ENCODE measurements around the gene TARBP1.
A peak's percentile ranks its signal among the peaks of the same experiment; 100 is the strongest.
"Not testable (repeated sequence)": the region's sequence is repeated elsewhere in the genome, so short reads cannot be mapped to it uniquely, and the experiment has no call there.

The TARBP1 gene

DNA sequence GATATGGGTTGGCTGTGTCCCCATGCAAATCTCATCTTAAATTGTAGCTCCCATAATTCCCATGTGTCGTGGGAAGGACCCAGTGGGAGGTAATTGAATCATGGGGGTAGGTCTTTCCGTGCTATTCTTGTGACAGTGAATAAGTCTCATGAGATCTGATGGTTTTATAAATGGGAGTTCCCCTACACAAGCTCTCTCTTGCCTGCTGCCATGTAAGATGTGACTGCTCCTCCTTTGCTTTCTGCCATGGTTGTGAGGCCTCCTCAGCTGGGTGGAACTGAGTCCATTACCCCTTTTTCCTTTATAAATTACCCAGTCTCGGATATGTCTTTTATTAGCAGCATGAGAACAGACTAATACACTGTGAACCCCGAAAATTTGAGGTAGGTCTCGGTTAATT is 25.3 kb upstream of the TARBP1 start:
- not testable (repeated sequence) for DNase-seq

DNA sequence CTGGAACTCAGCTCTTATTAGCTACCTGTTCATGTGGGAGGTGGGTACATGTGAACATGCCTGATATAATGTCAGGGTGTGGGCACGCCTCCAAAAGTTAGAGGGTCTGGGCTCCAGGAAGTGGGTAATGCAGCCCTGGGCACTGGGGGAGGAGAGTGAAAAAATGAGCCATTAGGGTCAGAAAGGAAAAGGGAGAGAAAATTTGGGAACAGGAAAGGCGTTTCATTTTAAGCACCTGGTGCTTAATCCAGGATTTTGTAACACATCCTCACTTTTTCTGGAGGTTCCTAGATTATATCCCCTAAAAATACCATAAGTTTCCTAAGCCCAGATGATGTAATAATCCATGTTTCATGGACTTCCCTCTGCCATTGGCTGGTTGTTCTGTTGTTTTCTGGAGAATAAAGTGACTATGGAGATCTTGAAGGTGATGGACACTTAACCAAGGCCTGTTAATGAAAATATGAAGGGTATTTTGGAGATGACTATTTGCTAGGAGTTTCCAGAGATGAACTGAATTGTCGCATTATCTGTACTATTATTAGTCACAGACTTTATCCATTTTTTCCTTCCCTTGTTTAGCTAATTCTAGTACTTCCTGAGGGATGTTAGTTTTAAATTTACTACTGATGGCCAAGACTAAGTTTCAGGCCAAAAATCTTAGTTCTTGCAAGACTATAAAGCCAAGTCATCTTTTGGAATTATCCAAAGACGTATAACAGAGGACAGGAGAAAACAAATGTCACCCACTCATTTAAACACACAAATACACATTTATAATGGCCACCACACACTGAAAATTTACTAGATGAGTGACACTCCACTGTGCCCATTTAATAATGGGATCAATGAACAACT is 24.4 kb upstream of the TARBP1 start:
- no peak for DNase-seq

DNA sequence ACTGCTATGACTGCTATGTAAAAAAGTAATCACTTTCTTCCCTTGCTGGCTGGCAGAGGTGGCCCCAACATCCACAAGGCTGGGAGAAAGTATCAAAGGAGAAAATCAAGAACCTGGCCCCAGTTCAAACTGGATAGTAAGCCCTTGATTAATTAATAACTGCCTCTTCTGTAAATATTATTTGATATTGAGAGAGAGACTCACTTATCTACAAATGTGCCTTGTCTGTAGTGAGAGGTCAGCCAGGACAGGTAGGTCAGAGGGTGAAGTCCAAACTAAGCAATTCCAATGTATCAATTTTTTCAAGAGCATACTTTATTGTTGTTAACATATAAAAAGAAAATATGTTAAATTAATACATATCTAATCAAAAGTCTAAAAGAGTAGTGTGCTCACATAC is 23.8 kb upstream of the TARBP1 start:
- DNase-seq, result no peak

DNA sequence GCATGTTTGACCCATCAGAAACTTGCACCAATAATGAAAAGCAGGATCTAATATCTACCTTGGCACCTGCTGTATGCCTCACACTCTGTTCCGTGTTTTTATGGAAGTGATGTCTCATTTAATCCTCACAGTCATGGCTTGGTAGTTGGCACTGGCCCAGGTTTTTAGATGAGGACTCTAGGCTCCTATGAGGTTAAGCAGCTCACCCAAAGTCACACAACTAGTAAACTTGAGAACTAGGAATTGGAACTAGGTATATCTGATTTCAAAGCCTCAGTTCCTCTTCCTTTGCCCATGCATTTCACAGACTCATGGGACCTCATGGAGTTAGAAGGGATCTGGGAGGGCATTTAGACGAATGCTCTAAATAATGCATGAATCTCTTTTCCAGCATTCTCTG is 21.3 kb upstream of the TARBP1 start:
- no peak for DNase-seq

DNA sequence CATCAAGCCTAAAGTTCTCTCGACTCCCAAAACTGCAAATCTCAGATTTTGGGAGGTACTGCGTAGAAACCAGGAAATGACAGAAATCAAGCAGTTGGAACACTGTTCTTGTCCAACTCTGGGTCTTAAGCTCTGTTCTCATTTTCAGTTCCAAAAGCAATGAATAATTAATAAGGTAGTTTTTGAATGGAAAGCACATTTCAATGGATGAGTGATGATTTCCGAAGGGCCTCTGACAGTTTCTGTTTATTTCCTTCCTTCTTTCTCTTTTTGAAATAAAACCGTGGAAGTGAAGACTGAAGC is 20.9 kb upstream of the TARBP1 start:
- DNase-seq, result no peak

DNA sequence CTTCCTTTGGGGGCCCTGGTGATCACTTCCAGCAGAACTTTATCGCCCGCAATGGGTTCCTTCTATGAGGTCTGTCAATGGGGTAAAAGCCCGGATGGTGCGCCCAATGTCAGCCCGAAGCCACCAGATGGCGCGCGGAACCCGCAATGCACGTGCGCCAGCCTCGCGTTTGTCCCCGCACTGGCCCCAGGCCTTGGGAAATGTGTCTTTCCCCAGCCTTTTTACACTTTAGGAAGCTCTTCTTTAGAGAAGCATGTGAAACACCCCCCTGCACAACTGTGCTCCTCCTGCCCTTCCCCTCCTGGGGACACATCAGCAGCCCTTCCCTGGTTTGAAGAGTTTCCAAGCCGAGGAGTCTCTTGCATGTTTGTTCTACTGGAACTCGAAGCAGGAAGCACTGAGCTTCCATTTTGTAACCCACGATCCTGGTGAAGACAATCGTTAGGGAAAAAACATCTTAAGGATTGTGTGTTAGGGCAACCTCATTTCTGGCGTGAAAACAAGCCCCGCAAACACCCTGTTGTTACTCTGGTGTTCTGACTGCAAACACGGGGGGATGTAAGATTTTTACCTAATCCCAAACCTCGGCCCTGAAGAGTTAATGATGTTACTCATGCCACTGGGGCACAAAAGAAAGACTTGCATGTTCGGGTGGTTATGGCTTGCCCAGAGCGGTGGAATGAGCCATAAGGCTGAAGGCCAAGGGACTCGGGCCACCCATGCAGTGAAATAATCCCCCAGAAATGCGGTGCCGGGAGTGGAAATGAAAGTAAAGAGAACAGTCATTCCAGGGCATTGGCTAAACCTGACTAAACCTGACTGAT is 20.4 kb upstream of the TARBP1 start:
- peak; percentile 68 to 72 for DNase-seq

DNA sequence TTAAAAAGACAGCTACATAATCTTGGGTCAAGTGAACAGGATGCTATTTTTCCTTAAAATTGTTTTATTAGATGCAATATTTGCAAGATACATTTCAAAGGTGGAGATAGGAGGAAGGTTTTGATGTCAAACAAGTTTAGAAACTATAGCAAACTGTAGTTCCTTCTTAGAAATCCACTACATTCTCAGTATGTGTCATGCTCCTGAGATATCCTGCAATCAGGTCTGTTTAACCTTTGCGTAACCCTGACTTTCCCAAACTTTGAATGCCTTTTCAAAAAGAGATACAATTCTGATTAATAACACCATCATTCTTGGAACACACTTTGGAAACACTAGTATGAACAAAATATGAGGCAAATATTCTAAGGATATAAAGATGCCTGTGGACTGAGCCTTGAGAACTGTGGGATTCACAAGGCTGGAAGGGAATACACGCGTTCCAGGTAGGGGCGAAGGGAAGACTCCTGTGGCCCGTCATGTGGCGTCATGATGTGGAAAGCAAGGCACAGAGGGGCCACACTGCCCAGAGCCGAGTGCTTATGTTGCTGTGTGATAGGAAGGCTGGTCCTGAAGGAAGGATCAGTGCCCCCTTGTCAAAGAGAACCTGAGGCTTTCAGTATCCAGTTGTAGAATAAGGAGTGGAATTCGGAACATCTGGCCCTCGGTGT is 19.6 kb upstream of the TARBP1 start:
- no peak for DNase-seq

DNA sequence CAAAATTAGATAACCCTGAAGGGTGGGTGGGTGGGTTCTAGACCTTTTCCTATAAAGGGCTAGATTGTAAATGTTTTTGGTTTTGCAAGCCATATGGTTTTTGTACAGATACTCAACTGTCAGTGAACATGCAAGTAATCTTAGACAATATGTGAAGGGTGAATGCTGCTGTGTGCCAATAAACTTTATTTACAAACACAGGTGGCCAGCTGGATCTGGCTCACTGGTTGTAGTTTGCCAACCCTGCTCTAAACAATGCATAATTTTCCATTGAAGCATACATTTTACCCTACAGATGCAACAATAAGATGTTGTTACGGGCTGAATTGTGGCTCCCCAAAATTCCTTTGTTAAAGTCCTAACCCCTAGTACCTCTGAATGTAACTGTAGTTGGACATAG is 18.6 kb upstream of the TARBP1 start:
- DNase-seq, result no peak

DNA sequence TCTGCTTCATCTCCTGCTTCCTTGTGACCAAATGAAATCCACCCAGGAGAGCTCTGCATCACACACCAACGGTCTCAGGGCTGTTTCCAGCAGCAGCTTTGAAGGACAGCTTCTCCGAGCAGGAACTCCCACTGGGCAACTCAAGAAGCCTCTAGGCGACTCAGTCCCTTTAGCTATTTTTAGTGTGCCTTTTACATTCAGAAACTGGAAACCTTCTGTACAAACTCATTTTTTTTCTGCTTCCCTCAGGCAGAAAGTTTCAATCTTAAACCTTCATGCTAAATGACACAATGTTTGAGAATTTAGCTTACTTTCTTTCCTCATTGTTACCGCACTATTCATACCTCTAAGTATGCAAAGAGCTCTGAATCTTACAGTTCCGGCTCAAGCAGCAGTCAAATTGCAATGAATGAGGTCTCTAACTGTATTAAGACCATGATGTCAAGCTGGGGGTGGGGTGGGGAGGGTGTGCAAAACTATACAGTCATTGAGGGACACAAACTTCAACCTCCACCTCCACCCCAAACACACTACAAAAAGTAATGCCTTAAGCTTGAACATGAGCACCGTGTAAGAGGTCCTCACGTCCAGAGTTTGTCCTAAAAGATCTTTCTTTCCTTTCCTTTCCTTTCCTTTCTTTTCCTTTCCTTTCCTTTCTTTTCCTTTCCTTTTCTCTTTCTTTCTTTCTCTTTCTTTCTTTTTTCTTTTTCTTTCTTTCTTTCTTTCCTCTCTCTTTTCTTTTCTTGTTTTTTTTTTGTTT is 16.4 kb upstream of the TARBP1 start:
- no peak for DNase-seq

DNA sequence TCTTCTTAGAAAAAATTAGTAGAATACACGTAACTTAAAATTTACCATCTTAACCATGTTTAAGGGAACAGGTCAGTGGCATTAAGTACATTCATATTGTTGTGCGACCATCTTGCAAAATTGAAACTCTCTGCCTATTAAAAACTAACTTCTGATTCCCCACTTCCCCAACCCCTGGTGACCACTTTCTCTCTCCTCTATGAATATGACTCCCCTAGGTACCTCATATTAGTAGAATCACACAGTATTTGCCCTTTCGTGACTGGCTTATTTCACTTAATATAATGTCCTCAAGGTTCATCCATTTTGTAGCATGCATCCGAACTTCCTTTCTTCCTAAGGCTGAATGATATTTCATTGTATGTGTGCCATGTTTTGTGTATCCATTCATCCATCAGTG is 15.1 kb upstream of the TARBP1 start:
- no peak for DNase-seq

DNA sequence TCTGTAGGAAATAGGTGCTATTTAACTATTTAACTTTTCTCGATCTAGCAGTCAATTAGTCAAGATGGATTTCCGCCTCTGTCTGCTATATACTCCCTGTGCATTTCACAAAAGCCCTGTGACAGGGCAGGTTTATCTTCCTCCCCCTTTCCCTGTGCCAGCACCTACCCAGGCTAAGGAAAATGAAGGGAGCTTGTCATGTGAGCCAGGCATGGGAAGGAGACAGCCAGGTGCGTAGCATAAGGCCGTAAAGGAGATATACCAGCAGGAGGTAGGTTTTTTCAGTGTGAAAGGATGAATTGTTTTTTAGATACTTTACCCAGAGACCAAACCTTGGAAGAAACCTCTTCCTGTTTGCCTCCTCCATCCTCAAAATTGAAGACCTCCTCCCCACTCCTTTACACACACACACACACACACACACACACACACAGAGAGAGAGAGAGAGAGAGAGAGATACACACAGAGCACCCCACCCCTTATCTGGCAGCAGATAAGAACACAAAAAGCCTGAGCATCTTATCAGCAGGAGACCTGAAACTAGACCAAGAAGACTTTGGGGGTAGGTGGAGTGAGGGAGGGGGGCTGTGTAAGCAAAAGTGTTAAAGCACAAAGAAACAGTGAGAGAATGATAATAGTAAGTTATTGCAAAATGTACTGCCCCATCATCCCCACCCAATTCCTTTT is 12.0 kb upstream of the TARBP1 start:
- DNase-seq, result no peak

DNA sequence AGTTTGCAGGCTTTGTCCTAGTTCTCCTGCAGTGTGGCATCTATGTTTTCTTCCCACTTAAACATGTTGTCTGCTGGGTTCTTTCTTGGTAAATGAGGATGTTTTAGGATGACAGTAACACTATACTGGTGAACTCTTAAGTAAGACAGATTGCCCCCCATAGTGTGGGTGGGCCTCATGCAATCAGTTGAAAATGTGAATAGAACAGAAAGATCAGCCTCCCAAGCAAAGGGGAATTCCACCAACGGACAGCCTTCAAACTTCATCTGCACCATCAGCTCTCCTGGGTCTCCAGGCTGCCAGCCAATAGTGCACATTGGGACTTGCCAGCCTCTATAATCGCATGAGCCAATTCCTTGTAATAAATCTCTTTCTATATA is 10.7 kb upstream of the TARBP1 start:
- DNase-seq, result no peak

DNA sequence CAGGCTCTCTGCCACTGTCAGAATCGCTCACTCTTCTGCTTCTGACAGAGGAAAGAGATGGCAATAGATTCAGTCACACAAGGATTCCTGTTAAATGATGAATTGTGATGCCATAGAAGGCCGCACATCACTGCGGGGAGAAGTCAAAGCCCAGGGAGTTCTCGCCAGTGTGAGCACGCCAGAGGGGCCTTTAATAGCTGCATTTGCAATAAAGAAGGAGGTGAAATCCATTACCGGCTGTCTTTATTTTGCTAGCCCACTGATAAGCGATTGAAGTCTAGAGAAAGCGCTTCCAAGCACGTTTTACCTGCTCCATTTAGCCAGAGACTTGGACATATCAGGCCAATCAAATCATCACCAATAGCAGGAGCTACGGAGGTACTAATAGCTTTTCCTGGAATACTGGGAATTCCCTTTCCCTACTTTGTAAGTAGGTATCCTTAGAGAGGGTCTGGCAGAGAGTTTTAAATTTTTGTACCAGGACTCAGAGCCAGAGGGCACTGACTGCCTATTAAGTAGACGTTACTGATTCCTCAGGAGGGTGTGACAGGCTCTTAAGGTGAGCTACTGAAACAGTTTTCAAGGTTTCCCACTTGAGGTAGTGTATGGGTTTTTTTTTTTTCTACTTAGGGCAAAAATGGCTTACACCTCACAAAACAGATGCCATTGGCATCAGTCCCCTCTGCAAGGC is 10.2 kb upstream of the TARBP1 start:
- no peak for DNase-seq

DNA sequence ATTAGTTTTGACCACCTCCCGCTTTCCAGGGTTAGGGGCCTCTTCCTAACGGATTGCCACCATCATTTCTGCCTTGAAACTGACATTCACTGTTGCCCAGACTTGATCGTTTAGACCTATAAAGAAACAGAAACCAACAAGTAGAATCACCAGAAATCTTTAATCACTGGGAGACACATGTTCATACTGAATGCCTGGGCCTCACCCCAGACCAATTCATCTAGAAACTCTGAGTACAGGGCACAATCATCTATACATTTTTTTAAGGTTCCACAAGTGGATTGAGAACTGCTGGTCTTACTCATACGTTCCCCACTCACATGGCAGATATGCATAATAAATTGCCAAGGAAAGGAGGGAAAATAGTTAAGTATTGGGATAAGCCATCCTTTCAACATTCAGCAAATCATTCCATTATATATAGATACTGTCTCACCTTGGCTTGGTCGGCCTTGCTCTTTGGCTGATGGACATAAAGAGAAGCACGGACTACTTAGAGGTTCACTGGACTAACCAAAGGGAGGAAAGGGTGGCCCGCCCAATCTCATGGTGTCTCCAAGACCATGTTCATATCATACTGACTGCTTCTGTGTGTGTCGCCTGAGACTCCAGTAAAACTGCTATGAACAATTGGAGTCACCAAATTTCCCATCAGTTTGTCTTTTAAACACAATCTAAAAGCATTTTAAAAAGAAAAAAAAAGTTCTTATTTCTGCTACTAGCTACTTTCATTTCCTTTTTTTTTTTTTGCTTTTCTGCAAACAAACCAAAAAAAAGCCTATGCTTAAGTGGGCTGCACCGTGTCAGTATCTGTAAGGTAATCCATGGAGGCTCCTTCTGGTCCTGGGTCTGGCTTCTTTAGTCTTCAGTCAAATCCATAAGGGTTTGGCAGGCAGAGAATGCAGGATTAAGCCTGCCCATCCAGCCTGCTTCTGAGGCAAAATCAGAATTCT is 9.4 kb upstream of the TARBP1 start:
- no peak for DNase-seq

DNA sequence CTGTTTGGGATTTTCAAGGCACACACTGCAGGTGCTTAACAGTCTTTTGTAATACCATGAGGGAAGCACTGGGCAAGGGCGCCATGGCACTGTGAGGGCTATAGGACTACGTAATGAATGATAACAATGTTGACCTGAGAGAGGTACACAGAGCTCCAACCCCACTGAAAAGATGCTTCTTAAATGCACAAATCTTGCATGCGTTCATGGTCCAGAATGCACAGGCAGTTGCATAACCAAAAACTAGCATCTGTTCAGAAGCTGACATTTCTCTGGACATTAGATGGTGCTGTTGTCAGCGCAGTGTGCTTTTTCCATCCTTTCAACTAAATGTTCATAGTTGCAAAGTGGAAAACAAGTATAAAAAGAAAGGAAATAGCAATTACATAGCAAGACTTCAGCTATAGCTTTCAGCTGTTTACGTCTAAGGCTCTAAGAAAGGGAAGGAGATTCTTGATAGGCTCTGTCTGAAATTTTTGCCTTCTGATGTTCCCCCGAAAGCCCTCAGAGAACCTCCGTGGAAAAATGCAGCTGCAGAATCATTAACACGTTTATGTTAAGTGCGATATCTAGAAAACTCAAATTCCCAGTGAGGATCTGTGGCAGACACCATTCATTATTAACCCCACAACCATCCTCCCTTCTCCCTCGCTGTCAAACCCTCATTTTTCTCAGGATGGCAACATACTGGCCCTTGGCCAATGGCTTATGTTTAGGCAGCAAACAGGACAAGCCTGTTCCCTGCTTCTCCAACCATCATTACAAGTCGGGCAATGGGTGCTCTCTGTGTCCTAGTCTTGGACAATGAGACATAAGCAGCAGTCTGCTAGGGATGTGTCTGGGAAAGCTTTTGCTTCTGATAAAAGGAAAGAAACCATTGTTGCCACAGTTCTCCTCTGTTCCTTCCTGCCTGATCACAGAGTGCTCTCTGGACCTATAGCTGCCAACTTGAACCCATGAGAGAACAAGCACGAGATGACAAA is 8.2 kb upstream of the TARBP1 start:
- DNase-seq, result peak; percentile 77 to 84

DNA sequence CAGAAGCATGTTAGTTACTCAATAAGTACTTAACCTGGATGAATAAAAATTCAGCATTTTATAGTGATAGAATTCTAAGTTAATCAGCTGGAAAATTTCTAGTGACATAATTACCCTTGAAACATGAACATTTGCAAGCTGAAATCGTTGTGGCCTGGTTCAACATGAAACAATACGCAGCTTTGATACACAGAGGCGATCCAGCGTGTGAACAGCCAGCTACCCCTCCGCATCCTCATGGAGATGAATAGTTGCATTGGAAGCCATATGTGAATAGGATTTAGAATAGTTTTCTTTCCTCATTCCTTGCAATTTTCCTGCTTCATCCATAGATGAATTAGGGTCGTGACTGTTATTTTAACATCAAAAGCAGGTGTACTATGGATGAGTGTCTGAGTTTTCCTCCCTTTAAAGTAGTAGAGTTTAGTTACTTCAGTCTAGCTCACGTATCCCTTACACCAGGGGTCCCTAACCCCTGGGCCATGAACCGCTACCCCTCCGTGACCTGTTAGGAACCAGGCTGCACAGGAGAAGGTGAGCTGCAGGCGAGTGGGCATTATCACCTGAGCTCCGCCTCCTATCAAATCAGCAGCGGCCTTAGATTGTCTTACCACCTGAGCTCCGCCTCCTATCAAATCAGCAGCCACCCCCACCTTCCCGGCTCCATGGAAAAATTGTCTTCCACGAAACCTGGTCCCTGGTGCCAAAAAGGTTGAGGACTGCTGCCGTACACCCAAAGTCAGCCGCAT is 6.2 kb upstream of the TARBP1 start:
- no peak for DNase-seq

DNA sequence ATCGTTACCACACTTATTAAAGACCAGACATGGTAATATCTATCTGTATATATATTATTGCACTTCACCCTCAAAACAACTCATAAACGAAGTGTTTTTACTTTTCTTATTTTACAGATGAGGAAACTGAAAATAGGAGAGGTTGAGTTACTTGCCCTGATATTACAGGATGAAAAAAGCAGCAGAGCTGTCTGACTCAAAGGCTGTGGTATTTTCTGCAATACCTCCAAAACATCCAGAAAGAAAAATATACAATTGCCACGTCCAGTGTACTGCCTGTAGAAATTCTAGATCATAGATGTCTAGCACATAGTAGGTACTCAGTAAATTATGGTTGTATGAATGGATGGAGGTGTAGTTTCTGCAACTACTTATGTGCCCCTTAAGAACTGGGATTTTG is 5.2 kb upstream of the TARBP1 start:
- DNase-seq, result no peak

DNA sequence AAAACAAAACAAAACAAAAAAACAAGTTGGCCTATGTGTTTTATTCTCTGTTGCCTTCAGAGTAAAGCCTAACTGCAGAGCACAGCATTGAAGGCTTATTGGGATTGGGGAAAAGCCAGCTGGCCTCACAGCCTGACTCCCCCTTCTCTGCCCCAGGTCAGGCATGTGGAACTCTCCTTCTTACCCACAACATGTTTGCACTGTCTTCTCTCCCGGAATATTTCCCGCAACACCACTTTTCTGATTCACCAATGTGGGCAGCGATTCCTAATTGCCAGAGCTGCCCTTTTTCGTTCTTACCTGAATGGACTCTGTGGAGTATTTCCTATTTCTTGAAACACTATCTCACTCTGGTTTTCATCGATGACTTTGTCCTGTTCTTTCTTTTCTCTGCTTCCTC is 2.8 kb upstream of the TARBP1 start:
- no peak for DNase-seq

DNA sequence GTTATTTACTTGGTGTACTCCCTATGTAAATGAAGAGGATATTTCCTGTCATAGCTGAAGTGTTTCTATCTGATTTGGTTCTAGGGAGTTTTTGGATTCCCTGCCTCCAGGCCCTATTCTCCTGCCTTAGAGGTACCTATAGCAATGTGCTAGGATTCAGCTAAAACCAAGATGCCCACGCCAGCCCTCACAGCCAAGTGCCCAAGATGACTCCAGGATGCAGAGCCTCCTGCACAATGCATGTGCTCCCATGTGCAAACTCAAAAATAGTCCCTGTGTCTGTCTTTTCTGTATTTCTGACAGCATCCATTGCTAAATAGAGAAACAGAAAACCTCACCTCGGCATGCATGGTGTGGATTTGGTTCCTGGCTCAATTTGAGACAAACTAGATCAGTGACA is 887 bp upstream of the TARBP1 start:
- no peak for DNase-seq

All from AML-193 (cell line).